Activated CD4-positive, alpha-beta T cell treated with anti-CD3 and anti-CD28 coated beads for 24 hours (primary cell): ENCODE results near the gene P2RX4.
"Not testable (repeated sequence)": the region's sequence is repeated elsewhere in the genome, so short reads cannot be mapped to it uniquely, and the experiment has no call there.

ENCODE experiments used
- DNase-seq, 2 donors: peaks; one replicate each; pipeline ENCODE4 v3.0.0-alpha.2; 2020; ENCODE audit warnings: low read depth in 2 of 2

P2RX4 gene

GRCh38 chr12:121222847-121223246 lies 12.9 kb downstream of the P2RX4 start:
- no peak for DNase-seq

- peak in 1 of 2 donors; percentile 22 for DNase-seq
Measured at GRCh38 chr12:121223292-121224285, 13.7 kb downstream of the P2RX4 start.

GRCh38 chr12:121224591-121224990 lies 14.7 kb downstream of the P2RX4 start:
- no peak for DNase-seq

- DNase-seq, result no peak
Measured at GRCh38 chr12:121226399-121226798, 16.5 kb downstream of the P2RX4 start.

- DNase-seq, result not testable (repeated sequence)
Measured at GRCh38 chr12:121226871-121227270, 16.9 kb downstream of the P2RX4 start.

GRCh38 chr12:121227294-121227693 lies 17.4 kb downstream of the P2RX4 start:
- no peak for DNase-seq

- no peak for DNase-seq
Measured at GRCh38 chr12:121228919-121229665, 19.2 kb downstream of the P2RX4 start.

- peak; percentile 39 to 49 for DNase-seq
Measured at GRCh38 chr12:121229826-121230537, 20.1 kb downstream of the P2RX4 start.

- no peak for DNase-seq
Measured at GRCh38 chr12:121230538-121230907, 20.6 kb downstream of the P2RX4 start.

- DNase-seq, result no peak
Measured at GRCh38 chr12:121232163-121232562, 22.2 kb downstream of the P2RX4 start.

GRCh38 chr12:121232977-121233627 lies 23.2 kb downstream of the P2RX4 start:
- no peak for DNase-seq

GRCh38 chr12:121233628-121234020 lies 23.7 kb downstream of the P2RX4 start:
- DNase-seq, result no peak

- no peak for DNase-seq
Measured at GRCh38 chr12:121236776-121237175, 26.8 kb downstream of the P2RX4 start.

GRCh38 chr12:121237415-121237814 lies 27.5 kb downstream of the P2RX4 start:
- no peak for DNase-seq

- no peak for DNase-seq
Measured at GRCh38 chr12:121238086-121238485, 28.2 kb downstream of the P2RX4 start.

GRCh38 chr12:121238604-121239350 lies 28.8 kb downstream of the P2RX4 start:
- no peak for DNase-seq

- DNase-seq, result no peak
Measured at GRCh38 chr12:121239351-121240061, 29.6 kb downstream of the P2RX4 start.

GRCh38 chr12:121240062-121240420 lies 30.1 kb downstream of the P2RX4 start:
- no peak for DNase-seq

GRCh38 chr12:121240484-121241101 lies 30.7 kb downstream of the P2RX4 start:
- DNase-seq, result peak; percentile 61 to 64
